H1 (cell line): ENCODE results near the gene AVPR1A. TPM values are rescaled to one million over a fixed set of nuclear protein-coding genes. Genes with fewer than 3 reads are reported as not detected.

ENCODE experiments used
- ASH2L ChIP-seq: fragments of 200-600, 300-600 bp; sonication (generic); IDR thresholded peaks from one replicate; pipeline ENCODE4 v1.7.1; 2017; ENCODE audit warnings: low read length
- CHD1 ChIP-seq: IDR thresholded peaks from 2 replicates; pipeline ENCODE4 v1.6.1; 2012; ENCODE audit warnings: low read depth, low read length, improper control_type of control experiment
- CHD7 ChIP-seq: fragments of 300-600 bp; sonication (generic); IDR thresholded peaks from 2 replicates; pipeline ENCODE4 v1.7.1; 2012; ENCODE audit warnings: low read length, moderate library complexity, mild to moderate bottlenecking, inconsistent platforms; ENCODE audit not compliant: insufficient replicate concordance
- KDM4A ChIP-seq: IDR thresholded peaks from one replicate; pipeline ENCODE4 v1.7.1; 2012; ENCODE audit warnings: low read depth, mild to moderate bottlenecking, moderate library complexity, low read length, inconsistent platforms; ENCODE audit not compliant: severe bottlenecking
- SP4 ChIP-seq: IDR thresholded peaks from 2 replicates; pipeline ENCODE4 v1.6.1; 2012; ENCODE audit warnings: low read length, inconsistent platforms
- polyA plus RNA-seq, 7 experiments: library from polyadenylated mRNA; depleted of rRNA in 3 of 7; stranded (reverse) in 5 of 7; unstranded in 2 of 7; fragments of >200 nt in 5 of 7; fragments of 200-250 nt in 2 of 7; gene quantifications; 1 replicate in 5 of 7; 2 replicates in 1 of 7; 4 replicates in 1 of 7; pipeline versions ENCODE4 v1.2.1 to v1.2.3, GENCODE V29; 2011 to 2013; ENCODE audit warnings: missing spikeins in 2 of 7, mixed read lengths in 2 of 7
- total RNA-seq: library from RNA; stranded (reverse); fragmentation: NEBNext Ultra II Directional; extraction: Animal tissue kit (Norgen Biotek cat#: 25700); gene quantifications from 2 replicates; pipeline ENCODE4 v1.2.1, GENCODE V29; 2021

Gene AVPR1A
- total and polyA plus RNA-seq, 2 of the 8 experiments (the other 6 are each of a cell fraction or from before 2014, with no cell fraction given), result 0.14 to 0.20 TPM

- TF ChIP-seq CHD7 (no peak), KDM4A (no peak), ASH2L (no peak), SP4 (no peak), CHD1 (no peak)
Observed at GRCh38 chr12:63196168-63196567, 45.2 kb upstream of the AVPR1A start (continued).
